ENCODE measurements around the gene DMD.
"Not testable (repeated sequence)": the region's sequence is repeated elsewhere in the genome, so short reads cannot be mapped to it uniquely, and the experiment has no call there.

The DMD gene

GRCh38 chrX:31969714-31970113, 1241.6 kb downstream of the DMD start:
- no peak for DNase-seq

- DNase-seq, result no peak
Observed at GRCh38 chrX:31962256-31962655, 1249.1 kb downstream of the DMD start.

- DNase-seq, result no peak
Observed at GRCh38 chrX:31934842-31935370, 1276.4 kb downstream of the DMD start.

GRCh38 chrX:31934015-31934414, 1277.3 kb downstream of the DMD start:
- DNase-seq, result no peak

GRCh38 chrX:31932769-31933168, 1278.6 kb downstream of the DMD start:
- DNase-seq, result no peak

- DNase-seq, result not testable (repeated sequence)
Observed at GRCh38 chrX:31932320-31932719, 1279.0 kb downstream of the DMD start.

GRCh38 chrX:31931225-31931624, 1280.1 kb downstream of the DMD start:
- no peak for DNase-seq

GRCh38 chrX:31929366-31929765, 1282.0 kb downstream of the DMD start:
- DNase-seq, result no peak

- DNase-seq, result no peak
Observed at GRCh38 chrX:31921236-31921635, 1290.1 kb downstream of the DMD start.

GRCh38 chrX:31909850-31910572, 1301.3 kb downstream of the DMD start:
- no peak for DNase-seq

GRCh38 chrX:31894152-31894551, 1317.2 kb downstream of the DMD start:
- DNase-seq, result no peak

- DNase-seq, result no peak
Observed at GRCh38 chrX:31893525-31893924, 1317.8 kb downstream of the DMD start.

GRCh38 chrX:31889088-31889487, 1322.3 kb downstream of the DMD start:
- no peak for DNase-seq

- no peak for DNase-seq
Observed at GRCh38 chrX:31884535-31884934, 1326.8 kb downstream of the DMD start.

- no peak for DNase-seq
Observed at GRCh38 chrX:31872007-31872406, 1339.3 kb downstream of the DMD start.

- no peak for DNase-seq
Observed at GRCh38 chrX:31870267-31870666, 1341.1 kb downstream of the DMD start.

GRCh38 chrX:31860686-31861085, 1350.7 kb downstream of the DMD start:
- DNase-seq, result no peak

- DNase-seq, result no peak
Observed at GRCh38 chrX:31858915-31859314, 1352.4 kb downstream of the DMD start.

GRCh38 chrX:31854716-31855115, 1356.6 kb downstream of the DMD start:
- DNase-seq, result no peak

- DNase-seq, result no peak
Observed at GRCh38 chrX:31851761-31852160, 1359.6 kb downstream of the DMD start.

- DNase-seq, result no peak
Observed at GRCh38 chrX:31847773-31848172, 1363.6 kb downstream of the DMD start.

- DNase-seq, result no peak
Observed at GRCh38 chrX:31845003-31845402, 1366.3 kb downstream of the DMD start.

GRCh38 chrX:31838617-31839016, 1372.7 kb downstream of the DMD start:
- no peak for DNase-seq

- DNase-seq, result no peak
Observed at GRCh38 chrX:31837445-31838049, 1373.8 kb downstream of the DMD start.

GRCh38 chrX:31836479-31836878, 1374.9 kb downstream of the DMD start:
- no peak for DNase-seq
